ENCODE measurements around the gene PRELID1. TPM values are rescaled to one million over a fixed set of nuclear protein-coding genes. Genes with fewer than 3 reads are reported as not detected.
"Not testable (repeated sequence)": the region's sequence is repeated elsewhere in the genome, so short reads cannot be mapped to it uniquely, and the experiment has no call there.

PRELID1 gene
- total RNA-seq, 2 experiments from 2014 or later, result 173 to 228 TPM

DNA sequence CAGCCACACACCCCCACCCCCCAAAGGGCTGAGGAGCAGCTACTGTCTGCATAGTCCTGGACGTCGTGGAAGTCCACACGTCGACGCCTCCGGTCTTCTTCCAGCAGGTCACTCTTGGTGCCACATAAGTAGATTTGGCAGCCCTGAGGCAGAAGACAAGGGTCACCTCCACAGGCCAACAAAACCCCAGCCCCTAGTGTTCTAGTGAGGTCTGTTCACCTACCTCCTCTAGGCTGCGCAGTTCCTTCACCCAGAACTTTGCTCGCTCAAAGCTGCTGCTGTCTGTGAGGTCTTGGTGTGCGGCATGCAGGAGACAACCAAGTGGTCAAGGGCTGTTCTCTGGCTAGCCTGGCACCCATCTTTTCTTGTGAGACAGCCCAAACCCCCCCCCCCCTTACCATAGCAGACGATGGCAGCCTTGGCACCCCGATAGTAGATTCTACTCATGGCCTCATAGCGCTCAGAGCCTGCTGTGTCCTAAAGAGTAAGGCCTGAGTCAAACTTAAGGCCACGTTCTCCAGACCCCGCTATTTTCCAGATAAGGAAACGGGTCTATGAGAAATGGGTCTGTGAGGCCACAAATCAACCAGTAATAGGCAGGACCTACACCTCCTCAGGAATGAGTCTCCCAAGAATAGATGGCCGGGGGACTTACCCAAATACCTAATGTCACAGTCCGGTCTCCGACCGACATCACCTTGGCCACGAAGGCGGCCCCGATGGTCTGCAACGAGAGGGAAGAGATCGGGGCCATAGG, 1.1 kb upstream of the PRELID1 start:
- H3K36me3 Mint-ChIP-seq, result peaks cover 65% of the 10 kb centered on the region
- peaks cover 75% of the 10 kb centered on the region for H3K4me1 Mint-ChIP-seq
- CTCF ChIA-PET, result interaction anchor here (1.1 to 4.9 kb wide), 10 partner anchors 7 to 192 kb away, joined by 3 to 34 read pairs (median 6); partner anchors contain the start of gene MXD3

DNA sequence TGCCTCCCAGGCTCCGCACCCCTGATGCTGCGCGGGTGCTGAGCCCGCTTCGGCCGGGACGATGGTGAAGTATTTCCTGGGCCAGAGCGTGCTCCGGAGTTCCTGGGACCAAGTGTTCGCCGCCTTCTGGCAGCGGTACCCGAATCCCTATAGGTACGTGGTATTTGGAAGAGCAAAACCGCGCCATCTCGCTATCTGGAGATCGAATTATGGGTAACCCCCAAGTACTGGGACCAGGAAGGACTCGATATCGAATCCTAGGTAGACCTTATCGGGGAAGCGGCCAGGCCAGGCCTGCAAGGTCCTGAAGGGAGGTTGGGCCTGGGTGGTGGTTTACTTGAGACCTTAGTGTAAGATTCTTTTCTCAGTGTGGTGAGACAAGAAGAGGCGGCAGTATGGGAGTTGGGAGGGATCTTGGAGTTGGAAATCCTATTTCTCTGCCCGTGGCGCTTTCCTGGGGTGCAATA, 359 bp downstream of the PRELID1 start:
- Mint-ChIP-seq H3K4me3 (peak overlapping the region; percentile 89), H3K27ac (peak overlapping the region; percentile 94), H3K4me1 (peaks cover 66% of the 10 kb centered on the region), H3K27me3 (no peaks in the 10 kb centered on the region), H3K36me3 (peaks cover 59% of the 10 kb centered on the region), H3K9me3 (ENCODE audit: low read depth) (no peaks in the 10 kb centered on the region)
- CTCF ChIA-PET, result interaction anchor here (0.6 to 3.7 kb wide), 14 partner anchors 8 to 193 kb away, joined by 3 to 22 read pairs (median 4); partner anchors contain the start of genes MXD3 and PDLIM7
- ATAC-seq (peak; percentile 5), DNase-seq (peak; percentile 63)

More for the DNA sequence above, 1.1 kb upstream of the PRELID1 start:
- ATAC-seq (no peak), DNase-seq (no peak)
- H3K9me3 Mint-ChIP-seq (ENCODE audit: low read depth), result no peaks in the 10 kb centered on the region
- no peaks in the 10 kb centered on the region for H3K27me3 Mint-ChIP-seq
- H3K27ac Mint-ChIP-seq, result peak overlapping the region; percentile 88
- H3K4me3 Mint-ChIP-seq, result peak overlapping the region; percentile 89

DNA sequence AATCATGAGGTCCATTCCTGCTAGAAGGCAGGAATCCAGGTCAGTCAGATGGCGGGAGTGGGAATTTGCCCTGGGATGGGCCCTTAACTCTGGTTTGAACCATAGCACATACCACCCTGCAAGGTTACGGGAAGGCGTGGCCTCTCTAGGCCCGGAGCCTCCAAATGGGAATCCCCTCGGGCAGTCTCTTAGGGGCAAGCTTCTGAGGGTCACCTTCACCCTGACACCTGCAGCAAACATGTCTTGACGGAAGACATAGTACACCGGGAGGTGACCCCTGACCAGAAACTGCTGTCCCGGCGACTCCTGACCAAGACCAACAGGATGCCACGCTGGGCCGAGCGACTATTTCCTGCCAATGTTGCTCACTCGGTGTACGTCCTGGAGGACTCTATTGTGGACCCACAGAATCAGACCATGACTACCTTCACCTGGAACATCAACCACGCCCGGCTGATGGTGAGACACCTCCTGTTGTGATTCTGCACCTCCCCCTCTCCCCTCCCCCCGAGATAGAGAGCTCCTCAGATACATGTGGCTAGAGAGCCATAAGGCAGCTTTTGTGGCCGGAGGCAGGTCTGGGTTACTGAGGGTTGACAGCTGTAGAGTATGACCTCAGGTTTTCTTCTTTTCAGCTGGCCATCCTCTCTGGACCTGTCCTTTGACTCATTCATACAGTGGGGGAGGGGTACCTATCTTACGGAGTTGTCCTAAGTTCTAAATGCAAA, 957 bp downstream of the PRELID1 start:
- Mint-ChIP-seq H3K9me3 (ENCODE audit: low read depth) (no peaks in the 10 kb centered on the region), H3K4me1 (peaks cover 66% of the 10 kb centered on the region), H3K36me3 (peaks cover 62% of the 10 kb centered on the region), H3K27ac (peak overlapping the region; percentile 94), H3K4me3 (peak overlapping the region; percentile 89), H3K27me3 (no peaks in the 10 kb centered on the region)
- DNase-seq, result peak; percentile 66
- CTCF ChIA-PET, result interaction anchor here (0.6 to 1.6 kb wide), 9 partner anchors 11 to 190 kb away, joined by 3 to 4 read pairs (median 3); no protein-coding TSS in a partner anchor
- no peak for ATAC-seq

DNA sequence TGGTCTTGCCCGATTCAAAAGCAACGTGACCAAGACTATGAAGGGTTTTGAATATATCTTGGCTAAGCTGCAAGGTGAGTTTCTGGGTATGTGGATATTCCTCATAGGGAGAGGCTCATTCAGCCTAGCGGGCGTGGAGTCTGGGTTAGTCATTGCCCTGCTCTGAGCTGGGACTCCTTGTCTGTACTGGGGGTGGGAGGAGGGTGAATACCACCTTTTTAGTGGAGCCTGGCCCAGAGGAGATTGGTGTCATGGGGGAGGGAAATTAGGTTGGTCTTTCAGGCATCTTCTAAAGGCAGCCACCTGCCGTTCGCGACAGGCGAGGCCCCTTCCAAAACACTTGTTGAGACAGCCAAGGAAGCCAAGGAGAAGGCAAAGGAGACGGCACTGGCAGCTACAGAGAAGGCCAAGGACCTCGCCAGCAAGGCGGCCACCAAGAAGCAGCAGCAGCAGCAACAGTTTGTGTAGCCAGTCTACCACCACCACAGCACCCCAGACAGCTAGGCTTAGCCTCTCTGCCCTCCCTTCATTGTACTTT, 2.6 kb downstream of the PRELID1 start:
- H3K9me3 Mint-ChIP-seq (ENCODE audit: low read depth); H3K4me3 Mint-ChIP-seq; ATAC-seq; H3K27me3 Mint-ChIP-seq; DNase-seq: not testable (repeated sequence)
- CTCF ChIA-PET, result interaction anchor here (0.8 to 8.1 kb wide), 5 partner anchors 10 to 201 kb away, joined by 3 to 79 read pairs (median 4); partner anchors contain the start of gene LMAN2
- peaks cover 60% of the 10 kb centered on the region for H3K36me3 Mint-ChIP-seq
- H3K27ac Mint-ChIP-seq, result peak overlapping the region; percentile 47
- H3K4me1 Mint-ChIP-seq, result peaks cover 64% of the 10 kb centered on the region

GRCh38 chr5:177306674-177307543, 3.3 kb downstream of the PRELID1 start:
- Mint-ChIP-seq H3K4me3 (no peak overlapping the region), H3K9me3 (ENCODE audit: low read depth) (no peaks in the 10 kb centered on the region), H3K27me3 (no peaks in the 10 kb centered on the region), H3K27ac (peak overlapping the region; percentile 69), H3K4me1 (peaks cover 56% of the 10 kb centered on the region), H3K36me3 (peaks cover 54% of the 10 kb centered on the region)
- ATAC-seq, result no peak
- no peak for DNase-seq
- CTCF ChIA-PET, result interaction anchor here (1.3 to 8.1 kb wide), 5 partner anchors 9 to 193 kb away, joined by 4 to 79 read pairs (median 57); partner anchors contain the start of gene LMAN2

GRCh38 chr5:177307544-177308363, 4.2 kb downstream of the PRELID1 start:
- CTCF ChIA-PET, result interaction anchor here (1.1 to 8.1 kb wide), 13 partner anchors 8 to 201 kb away, joined by 3 to 79 read pairs (median 25); no protein-coding TSS in a partner anchor
- H3K27ac Mint-ChIP-seq, result no peak overlapping the region
- H3K4me1 Mint-ChIP-seq, result peaks cover 52% of the 10 kb centered on the region
- H3K4me3 Mint-ChIP-seq, result no peak overlapping the region
- no peak for DNase-seq
- H3K9me3 Mint-ChIP-seq (ENCODE audit: low read depth), result no peaks in the 10 kb centered on the region
- ATAC-seq, result no peak
- peaks cover 48% of the 10 kb centered on the region for H3K36me3 Mint-ChIP-seq
- no peaks in the 10 kb centered on the region for H3K27me3 Mint-ChIP-seq

GRCh38 chr5:177308740-177309139, 5.1 kb downstream of the PRELID1 start:
- H3K27me3 Mint-ChIP-seq, result no peaks in the 10 kb centered on the region
- no peak overlapping the region for H3K4me3 Mint-ChIP-seq
- H3K4me1 Mint-ChIP-seq, result peaks cover 60% of the 10 kb centered on the region
- ATAC-seq (no peak), DNase-seq (no peak)
- H3K9me3 Mint-ChIP-seq (ENCODE audit: low read depth), result no peaks in the 10 kb centered on the region
- H3K36me3 Mint-ChIP-seq, result peaks cover 48% of the 10 kb centered on the region
- CTCF ChIA-PET, result interaction anchor here (0.8 to 8.1 kb wide), 25 partner anchors 9 to 201 kb away, joined by 3 to 79 read pairs (median 10); partner anchors contain the start of gene LMAN2
- peak overlapping the region; percentile 56 for H3K27ac Mint-ChIP-seq

- Mint-ChIP-seq H3K9me3 (ENCODE audit: low read depth) (no peaks in the 10 kb centered on the region), H3K36me3 (peaks cover 41% of the 10 kb centered on the region), H3K4me1 (peaks cover 66% of the 10 kb centered on the region), H3K4me3 (peak overlapping the region; percentile 74), H3K27ac (peak overlapping the region; percentile 75), H3K27me3 (no peaks in the 10 kb centered on the region)
- ATAC-seq (peak; percentile 9), DNase-seq (peak; percentile 83)
- CTCF ChIA-PET, result interaction anchor here (0.6 to 8.1 kb wide), 48 partner anchors 10 to 286 kb away, joined by 3 to 79 read pairs (median 4); partner anchors contain the start of genes F12, GRK6, LMAN2 and PDLIM7
These were observed 6.0 kb downstream of the PRELID1 start for GRCh38 chr5:177309351-177310191.

DNA sequence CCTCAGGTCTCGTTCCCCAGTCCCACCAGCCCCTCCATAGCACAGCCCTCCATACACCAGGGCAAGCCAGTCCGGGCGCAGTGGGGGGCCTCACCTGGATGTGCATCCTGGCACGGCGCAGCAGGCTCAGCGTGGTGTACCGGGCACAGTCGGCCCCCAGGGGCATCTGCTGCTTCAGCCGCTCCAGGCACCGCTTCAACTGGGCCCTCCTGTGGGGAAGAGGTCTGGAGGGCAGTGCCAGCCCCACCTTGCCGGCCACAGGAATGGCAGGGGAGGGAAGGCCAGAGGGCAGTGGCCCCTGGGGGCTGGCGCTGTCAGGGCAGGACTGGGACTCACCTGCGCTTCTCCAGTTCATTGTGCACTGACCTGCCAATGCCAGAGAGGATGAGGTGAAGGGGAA, 6.7 kb downstream of the PRELID1 start:
- H3K27ac Mint-ChIP-seq, result no peak overlapping the region
- DNase-seq (no peak), ATAC-seq (no peak)
- CTCF ChIA-PET, result interaction anchor here (0.6 to 8.1 kb wide), 44 partner anchors 10 to 287 kb away, joined by 3 to 79 read pairs (median 5); partner anchors contain the start of genes F12, GRK6, LMAN2 and PDLIM7
- H3K4me1 Mint-ChIP-seq, result peaks cover 60% of the 10 kb centered on the region
- no peaks in the 10 kb centered on the region for H3K27me3 Mint-ChIP-seq
- H3K9me3 Mint-ChIP-seq (ENCODE audit: low read depth), result no peaks in the 10 kb centered on the region
- H3K4me3 Mint-ChIP-seq, result peak overlapping the region; percentile 97
- peaks cover 33% of the 10 kb centered on the region for H3K36me3 Mint-ChIP-seq

DNA sequence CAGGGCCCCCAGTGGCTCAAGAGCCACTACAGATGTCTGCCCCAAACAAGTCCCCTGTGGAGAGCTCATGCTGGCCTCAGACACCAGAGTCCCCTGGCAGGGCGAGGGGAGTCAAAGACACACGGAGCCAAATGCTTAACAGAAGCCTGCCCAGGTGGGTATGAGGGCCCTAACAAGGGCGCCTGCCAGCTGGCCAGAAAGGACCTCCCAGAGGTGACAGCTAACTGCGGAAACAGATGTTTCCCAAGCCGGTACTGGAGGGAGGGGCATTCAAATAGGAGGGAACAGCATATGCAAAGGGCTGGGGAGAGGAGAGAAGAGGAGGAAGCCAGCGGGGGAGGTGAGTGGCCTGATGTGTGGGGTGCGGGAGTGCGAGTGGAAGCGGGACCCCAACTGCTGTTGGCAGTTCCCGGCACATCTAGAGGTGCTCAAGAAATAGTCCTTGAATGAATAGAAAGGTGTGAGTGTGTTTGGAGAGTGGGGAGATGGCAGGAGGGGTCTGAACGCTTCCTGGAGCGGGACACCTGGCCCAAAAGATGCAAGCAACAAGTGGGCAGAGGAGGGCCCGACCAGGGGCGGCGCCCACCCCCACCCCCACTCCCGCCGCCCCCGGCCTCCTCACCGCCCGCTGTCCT, 7.3 kb downstream of the PRELID1 start:
- no peaks in the 10 kb centered on the region for H3K27me3 Mint-ChIP-seq

More for the DNA sequence above, 7.3 kb downstream of the PRELID1 start:
- H3K27ac Mint-ChIP-seq, result peak overlapping the region; percentile 82
- H3K4me1 Mint-ChIP-seq, result peaks cover 56% of the 10 kb centered on the region
- ATAC-seq (no peak), DNase-seq (peak; percentile 69)
- no peaks in the 10 kb centered on the region for H3K9me3 Mint-ChIP-seq (ENCODE audit: low read depth)
- peak overlapping the region; percentile 97 for H3K4me3 Mint-ChIP-seq
- H3K36me3 Mint-ChIP-seq, result peaks cover 28% of the 10 kb centered on the region
- CTCF ChIA-PET, result interaction anchor here (0.6 to 8.1 kb wide), 29 partner anchors 9 to 239 kb away, joined by 3 to 79 read pairs (median 8); partner anchors contain the start of genes F12, GRK6, LMAN2 and PDLIM7

Data from activated CD8-positive, alpha-beta memory T cell treated with anti-CD3 and anti-CD28 coated beads, Interleukin-2, amount 10 ng/mL, durations not matched to agents 7 days and 5 days (primary cell).